T-helper 1 cell treated with Interleukin-12 subunit alpha and Interleukin-12 subunit beta and Interleukin-4 antibody, amounts not matched to agents 30 μg/mL and 1 μg/mL, for 36 hours (primary cell): ENCODE results near the gene DNAJC1.
A peak's percentile ranks its signal among the peaks of the same experiment; 100 is the strongest.

Experiments
- H3K27ac Mint-ChIP-seq: one replicate; pipeline ENCODE4 v1.8.0; 2021; ENCODE audit warnings: mild to moderate bottlenecking, mixed read lengths
- H3K27me3 Mint-ChIP-seq: one replicate; pipeline ENCODE4 v1.8.0; 2021; ENCODE audit warnings: low read depth, mixed read lengths
- H3K36me3 Mint-ChIP-seq: one replicate; pipeline ENCODE4 v1.8.0; 2021; ENCODE audit warnings: low read depth, mixed read lengths
- H3K4me1 Mint-ChIP-seq: one replicate; pipeline ENCODE4 v1.8.0; 2021; ENCODE audit warnings: low read depth, mixed read lengths
- H3K4me3 Mint-ChIP-seq: one replicate; pipeline ENCODE4 v1.8.0; 2021; ENCODE audit warnings: mild to moderate bottlenecking, moderate library complexity, mixed read lengths
- H3K9me3 Mint-ChIP-seq: one replicate; pipeline ENCODE4 v1.8.0; 2021; ENCODE audit warnings: mixed read lengths

Gene DNAJC1

DNA sequence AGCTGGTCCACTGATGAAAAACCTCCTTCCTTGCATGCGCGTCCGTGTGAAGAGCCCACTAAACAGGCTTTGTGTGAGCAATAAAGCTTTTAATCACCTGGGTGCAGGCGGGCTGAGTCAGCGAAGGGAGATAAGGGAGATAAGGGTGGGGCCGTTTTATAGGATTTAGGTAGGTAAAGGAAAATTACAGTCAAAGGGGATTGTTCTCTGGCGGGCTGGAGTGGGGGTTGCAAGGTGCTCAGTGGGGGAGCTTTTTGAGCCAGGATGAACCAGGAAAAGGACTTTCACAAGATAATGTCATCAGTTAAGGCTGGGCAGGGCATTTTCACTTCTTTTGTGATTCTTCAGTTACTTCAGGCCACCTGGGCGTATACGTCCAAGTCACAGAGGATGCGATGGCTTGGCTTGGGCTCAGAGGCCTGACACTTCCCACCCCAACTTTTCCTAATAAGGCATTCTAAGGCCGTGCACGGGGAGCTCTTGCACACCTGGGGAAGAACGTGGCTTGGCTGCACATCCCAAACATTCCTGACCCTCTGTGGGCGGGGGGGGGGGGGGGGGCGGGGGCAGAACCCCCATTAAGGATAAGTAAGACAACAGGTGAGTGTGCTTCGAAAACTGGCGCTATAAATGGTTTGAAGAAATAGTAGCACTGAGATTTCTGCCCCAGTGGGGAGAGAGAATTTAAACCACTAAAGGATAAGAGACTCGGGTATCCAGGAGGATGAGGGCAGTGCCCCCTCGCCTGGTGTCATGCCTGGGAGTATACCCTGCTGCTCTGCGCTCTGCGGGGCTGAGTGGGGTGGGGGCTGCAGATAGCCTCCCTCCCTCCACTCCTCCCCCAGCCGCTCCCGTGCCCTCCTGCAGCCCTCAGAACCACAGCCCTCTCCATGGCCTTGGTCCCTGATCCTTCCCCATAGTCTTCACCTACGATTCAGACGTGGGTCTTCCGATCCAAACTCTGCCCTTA is 251.9 kb downstream of the DNAJC1 start:
- H3K27me3 Mint-ChIP-seq: no peaks in the 10 kb centered on the region
- no peaks in the 10 kb centered on the region for H3K36me3 Mint-ChIP-seq
- H3K4me3 Mint-ChIP-seq: no peak overlapping the region
- H3K27ac Mint-ChIP-seq: no peak overlapping the region
- H3K9me3 Mint-ChIP-seq: no peaks in the 10 kb centered on the region
- peaks cover 6% of the 10 kb centered on the region for H3K4me1 Mint-ChIP-seq

DNA sequence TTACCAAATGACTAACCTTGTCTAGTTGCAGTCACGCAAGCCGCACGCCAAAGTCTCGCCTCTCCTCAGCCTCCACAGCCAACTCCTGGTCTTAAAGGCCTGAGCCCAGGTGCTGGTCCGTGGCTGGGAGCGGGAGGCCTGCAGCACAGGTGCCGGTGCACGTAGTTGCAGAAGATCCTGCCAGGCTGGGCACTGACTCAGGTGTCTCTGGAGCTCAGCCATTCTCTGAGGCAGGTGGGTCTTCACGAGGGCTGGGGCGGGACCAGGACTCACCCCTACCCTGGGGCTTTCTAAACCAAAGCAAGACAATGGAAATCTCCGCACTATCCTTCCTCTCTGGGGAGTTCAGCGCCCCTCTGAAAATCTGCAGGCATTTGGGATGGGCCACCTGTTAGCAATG is 253.1 kb downstream of the DNAJC1 start:
- Mint-ChIP-seq H3K27me3 (no peaks in the 10 kb centered on the region), H3K4me3 (no peak overlapping the region), H3K4me1 (peaks cover 12% of the 10 kb centered on the region), H3K9me3 (no peaks in the 10 kb centered on the region), H3K36me3 (peaks cover 4% of the 10 kb centered on the region), H3K27ac (no peak overlapping the region)

DNA sequence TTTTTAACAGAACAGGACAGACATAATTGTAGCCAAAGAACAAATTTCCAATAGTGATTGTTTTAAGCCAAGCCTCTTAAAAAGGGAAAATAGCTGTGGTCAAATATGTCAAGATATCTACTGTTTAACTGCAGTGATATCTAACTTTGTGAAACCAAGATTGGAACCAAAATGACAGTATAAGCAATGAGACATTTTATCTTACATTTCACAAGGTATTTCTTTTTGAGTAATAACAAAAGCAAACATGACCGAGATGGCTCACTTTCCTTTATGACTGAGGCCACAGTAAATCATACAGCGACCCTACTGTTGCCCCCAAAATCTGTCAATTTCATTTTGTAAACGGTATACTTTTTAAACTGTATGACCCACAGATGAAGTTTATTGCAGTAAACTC is 253.7 kb downstream of the DNAJC1 start:
- Mint-ChIP-seq H3K4me1 (peaks cover 14% of the 10 kb centered on the region), H3K4me3 (no peak overlapping the region), H3K36me3 (peaks cover 4% of the 10 kb centered on the region)

DNA sequence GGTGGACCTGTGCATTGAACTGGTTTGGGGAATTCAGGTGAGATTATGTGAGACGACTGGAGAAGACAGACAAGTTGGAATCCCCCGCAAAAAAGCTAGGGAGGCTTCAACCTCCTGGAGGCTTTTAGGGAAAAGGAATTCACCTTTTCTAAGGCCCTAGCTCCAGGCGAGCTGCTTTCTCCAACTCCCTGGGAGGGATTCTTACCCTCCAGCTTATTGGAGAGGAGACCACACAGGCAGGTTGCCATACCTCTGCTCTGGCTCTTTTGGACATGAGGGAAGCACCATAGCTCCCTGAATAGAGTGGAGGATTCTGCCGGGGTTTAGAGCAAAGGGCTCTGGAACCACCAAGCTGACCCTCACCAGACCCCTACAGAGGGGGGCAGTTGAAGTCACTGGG is 255.7 kb downstream of the DNAJC1 start:
- Mint-ChIP-seq H3K27ac (no peak overlapping the region), H3K9me3 (no peaks in the 10 kb centered on the region), H3K4me3 (no peak overlapping the region), H3K36me3 (peaks cover 5% of the 10 kb centered on the region), H3K27me3 (no peaks in the 10 kb centered on the region), H3K4me1 (peaks cover 14% of the 10 kb centered on the region)

More for the DNA sequence above, 253.7 kb downstream of the DNAJC1 start:
- Mint-ChIP-seq H3K27ac (no peak overlapping the region), H3K27me3 (no peaks in the 10 kb centered on the region), H3K9me3 (no peaks in the 10 kb centered on the region)

DNA sequence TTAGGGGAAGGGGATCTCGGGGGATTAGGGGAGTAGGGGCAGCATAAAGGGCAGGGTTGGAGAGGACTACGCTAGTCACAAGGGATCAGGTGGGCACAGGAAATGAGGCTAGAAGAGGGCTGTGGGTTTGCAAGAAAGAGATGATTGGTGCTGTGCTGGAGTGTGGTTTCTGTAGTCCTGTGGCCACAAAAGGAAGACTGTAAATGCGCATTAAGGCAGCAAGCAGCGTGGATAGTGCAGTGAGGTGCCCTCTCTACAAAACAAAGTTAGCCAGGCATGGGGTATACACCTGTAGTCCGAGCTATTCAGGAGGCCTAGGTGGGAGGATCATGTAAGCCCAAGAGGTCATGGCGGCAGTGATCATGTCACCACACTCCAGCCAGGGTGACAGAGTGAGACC is 257.4 kb downstream of the DNAJC1 start:
- Mint-ChIP-seq H3K36me3 (peaks cover 9% of the 10 kb centered on the region), H3K27me3 (no peaks in the 10 kb centered on the region), H3K4me3 (peak overlapping the region; percentile 26), H3K9me3 (no peaks in the 10 kb centered on the region), H3K4me1 (peaks cover 15% of the 10 kb centered on the region), H3K27ac (peak overlapping the region; percentile 57)

DNA sequence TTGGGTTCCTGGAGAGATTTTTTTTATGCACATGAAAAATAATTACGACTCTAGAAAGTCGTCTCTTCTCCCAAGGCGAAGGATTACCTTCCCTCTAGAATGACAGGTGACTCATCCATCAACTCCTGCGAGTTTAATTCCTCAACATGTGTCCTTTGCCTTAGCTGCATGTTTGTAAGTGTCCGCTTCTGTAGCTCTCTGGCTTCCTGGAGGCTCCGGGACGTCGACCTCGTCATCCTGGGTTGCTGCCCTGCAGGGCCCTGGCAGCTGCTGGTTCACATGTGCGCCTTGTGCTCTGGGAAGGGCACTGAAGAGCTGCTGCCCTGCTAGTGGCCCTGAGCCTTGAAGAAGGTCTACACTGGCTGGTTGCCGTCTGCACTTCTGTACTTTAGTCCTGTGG is 259.3 kb downstream of the DNAJC1 start:
- peaks cover 26% of the 10 kb centered on the region for H3K4me1 Mint-ChIP-seq
- peaks cover 18% of the 10 kb centered on the region for H3K36me3 Mint-ChIP-seq
- no peaks in the 10 kb centered on the region for H3K9me3 Mint-ChIP-seq
- H3K4me3 Mint-ChIP-seq: no peak overlapping the region
- no peaks in the 10 kb centered on the region for H3K27me3 Mint-ChIP-seq
- H3K27ac Mint-ChIP-seq: no peak overlapping the region

DNA sequence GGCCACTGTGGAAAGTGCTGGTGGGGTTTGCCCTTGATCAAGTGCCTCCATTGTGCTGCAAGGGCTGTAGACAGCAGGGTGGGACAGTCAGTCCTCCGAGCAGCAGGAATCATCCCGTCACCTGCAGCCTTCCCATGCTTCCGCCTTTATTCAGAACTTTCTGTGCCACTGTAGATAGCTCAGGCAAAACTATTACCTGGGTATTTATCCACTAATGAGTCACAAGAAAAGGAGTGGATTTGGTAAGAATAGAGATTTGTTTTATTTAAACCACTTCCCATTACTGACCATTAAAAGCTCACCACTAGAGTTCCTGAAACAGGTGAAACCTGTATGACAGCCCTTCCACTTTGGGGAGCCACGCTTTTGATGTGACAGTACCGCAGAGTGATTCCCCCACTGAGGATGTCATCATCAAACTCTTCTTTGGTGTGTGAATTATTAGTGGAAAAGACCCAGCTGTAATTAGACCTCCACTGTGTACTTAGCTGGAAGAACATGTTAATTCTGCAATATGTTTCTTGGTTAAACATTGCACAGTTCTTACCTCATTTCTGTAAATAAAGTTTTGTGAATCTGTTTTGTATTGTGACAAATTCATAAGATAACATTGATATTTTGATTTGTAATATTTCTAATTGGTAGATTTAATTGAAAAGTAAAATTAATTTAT is 260.7 kb downstream of the DNAJC1 start:
- Mint-ChIP-seq H3K9me3 (no peaks in the 10 kb centered on the region), H3K27me3 (no peaks in the 10 kb centered on the region), H3K27ac (peak overlapping the region; percentile 7), H3K36me3 (peaks cover 26% of the 10 kb centered on the region), H3K4me1 (peaks cover 34% of the 10 kb centered on the region), H3K4me3 (no peak overlapping the region)

DNA sequence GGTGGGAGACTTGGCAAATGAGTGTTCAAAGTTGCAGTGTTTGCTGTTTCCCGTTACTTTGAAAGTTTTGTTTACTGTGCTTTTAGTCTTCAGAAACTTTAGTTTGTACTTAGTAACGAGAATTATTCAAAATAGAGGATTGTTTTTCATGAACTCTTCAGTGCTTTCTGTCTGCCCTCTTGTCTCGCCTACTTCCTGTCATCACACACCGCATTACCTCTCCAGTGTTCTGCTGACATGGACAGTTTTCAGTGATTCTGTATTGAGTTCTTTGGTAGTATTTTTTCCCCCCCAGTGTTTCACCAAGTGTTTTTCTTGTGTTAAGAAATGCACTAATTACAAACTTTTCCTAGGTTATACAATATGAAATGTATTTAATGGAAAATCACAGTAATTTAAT is 262.5 kb downstream of the DNAJC1 start:
- Mint-ChIP-seq H3K4me1 (peaks cover 37% of the 10 kb centered on the region), H3K27ac (peak overlapping the region; percentile 62), H3K27me3 (no peaks in the 10 kb centered on the region), H3K4me3 (no peak overlapping the region), H3K9me3 (no peaks in the 10 kb centered on the region), H3K36me3 (peaks cover 31% of the 10 kb centered on the region)

DNA sequence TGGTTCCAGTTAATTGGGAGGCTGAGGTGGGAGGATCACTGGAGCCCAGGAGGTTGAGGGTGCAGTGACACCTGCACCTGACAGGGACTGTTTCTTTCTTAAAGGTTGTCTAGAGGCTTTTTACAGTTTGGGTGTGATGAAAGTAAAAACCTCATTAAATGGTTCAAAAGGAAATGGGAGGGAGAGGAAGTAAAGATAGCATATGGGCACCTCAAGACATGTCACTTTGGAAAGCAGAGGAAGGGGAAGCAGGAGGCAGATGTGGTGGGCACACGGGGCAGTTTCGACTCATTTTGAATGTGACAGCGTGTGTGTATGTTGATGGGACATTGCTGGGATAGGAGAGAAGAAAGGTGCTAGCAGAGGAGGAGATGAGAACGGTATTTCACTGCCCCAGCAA is 266.4 kb downstream of the DNAJC1 start:
- Mint-ChIP-seq H3K36me3 (peaks cover 42% of the 10 kb centered on the region), H3K27me3 (no peaks in the 10 kb centered on the region), H3K9me3 (no peaks in the 10 kb centered on the region), H3K4me3 (no peak overlapping the region), H3K4me1 (peaks cover 39% of the 10 kb centered on the region), H3K27ac (peak overlapping the region; percentile 16)

DNA sequence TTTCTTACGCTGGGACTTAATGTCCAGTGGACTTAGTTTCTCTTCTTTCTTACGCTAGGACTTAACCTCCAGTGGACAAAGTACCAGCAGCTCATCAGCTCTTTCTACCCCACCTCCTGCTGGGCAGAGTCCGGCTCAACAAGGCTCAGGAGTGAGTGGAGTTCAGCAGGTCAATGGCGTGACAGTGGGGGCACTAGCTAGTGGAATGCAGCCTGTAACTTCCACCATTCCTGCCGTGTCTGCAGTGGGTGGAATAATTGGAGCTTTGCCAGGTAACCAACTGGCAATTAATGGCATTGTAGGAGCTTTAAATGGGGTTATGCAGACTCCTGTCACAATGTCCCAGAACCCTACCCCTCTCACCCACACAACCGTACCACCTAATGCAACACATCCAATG is 269.8 kb downstream of the DNAJC1 start:
- Mint-ChIP-seq H3K27ac (no peak overlapping the region), H3K4me1 (peaks cover 22% of the 10 kb centered on the region), H3K9me3 (no peaks in the 10 kb centered on the region), H3K4me3 (no peak overlapping the region), H3K27me3 (no peaks in the 10 kb centered on the region), H3K36me3 (peaks cover 34% of the 10 kb centered on the region)

DNA sequence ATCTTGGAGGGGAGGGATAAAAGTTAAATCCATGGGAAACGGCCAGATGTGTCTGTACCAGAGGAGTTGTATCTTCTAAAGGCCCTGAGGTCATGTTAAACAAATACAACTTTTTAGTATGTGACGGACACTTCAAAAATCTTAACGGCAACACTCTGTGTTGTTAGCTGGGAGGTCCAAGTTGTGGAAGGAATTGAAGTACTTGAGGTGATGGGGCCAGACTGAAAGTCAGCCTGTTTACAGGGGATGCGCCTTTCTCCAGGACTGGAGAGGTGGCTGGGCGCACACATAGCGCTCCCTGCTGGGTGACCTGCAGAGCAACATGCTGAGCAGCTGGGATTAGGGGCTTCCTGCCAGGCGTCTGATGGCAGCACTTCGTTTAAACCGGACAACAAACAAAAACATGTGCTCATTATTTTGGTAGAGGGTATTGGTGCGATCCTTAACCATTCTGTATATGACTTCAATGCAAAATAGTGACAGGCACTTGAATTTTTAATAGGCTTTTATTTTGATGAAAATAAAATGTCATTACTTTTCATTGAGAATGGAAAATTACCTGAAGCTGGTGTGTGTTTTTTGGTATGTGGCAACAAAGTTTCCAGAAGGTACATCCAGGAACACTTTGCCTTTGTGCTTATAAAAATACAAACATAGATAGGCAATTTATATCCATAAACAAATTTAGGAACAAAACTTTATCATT is 271.3 kb downstream of the DNAJC1 start:
- H3K36me3 Mint-ChIP-seq: peaks cover 37% of the 10 kb centered on the region
- H3K9me3 Mint-ChIP-seq: no peaks in the 10 kb centered on the region
- H3K4me3 Mint-ChIP-seq: no peak overlapping the region
- H3K4me1 Mint-ChIP-seq: peaks cover 22% of the 10 kb centered on the region
- H3K27me3 Mint-ChIP-seq: no peaks in the 10 kb centered on the region
- no peak overlapping the region for H3K27ac Mint-ChIP-seq

DNA sequence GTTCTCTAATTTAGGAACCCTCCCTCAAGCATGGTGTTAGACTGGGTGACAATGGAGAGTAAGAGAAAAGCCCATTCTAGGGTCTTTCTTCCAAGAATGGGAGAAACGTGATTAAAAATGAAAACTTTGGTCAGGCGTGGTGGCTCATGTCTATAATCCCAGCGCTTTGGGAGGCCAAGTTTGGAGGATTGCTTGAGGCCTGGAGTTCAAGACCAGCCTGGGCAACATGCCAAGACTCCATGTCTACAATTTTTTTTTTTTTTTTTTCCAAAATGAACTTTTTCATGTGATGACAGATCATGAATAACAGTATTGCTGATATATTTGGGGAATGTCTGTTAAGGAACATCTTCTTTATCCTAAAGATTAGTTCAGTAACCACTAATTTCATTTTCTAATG is 274.9 kb downstream of the DNAJC1 start:
- peaks cover 22% of the 10 kb centered on the region for H3K36me3 Mint-ChIP-seq
- peaks cover 12% of the 10 kb centered on the region for H3K4me1 Mint-ChIP-seq
- H3K4me3 Mint-ChIP-seq: no peak overlapping the region
- no peaks in the 10 kb centered on the region for H3K9me3 Mint-ChIP-seq
- H3K27ac Mint-ChIP-seq: no peak overlapping the region
- H3K27me3 Mint-ChIP-seq: no peaks in the 10 kb centered on the region

DNA sequence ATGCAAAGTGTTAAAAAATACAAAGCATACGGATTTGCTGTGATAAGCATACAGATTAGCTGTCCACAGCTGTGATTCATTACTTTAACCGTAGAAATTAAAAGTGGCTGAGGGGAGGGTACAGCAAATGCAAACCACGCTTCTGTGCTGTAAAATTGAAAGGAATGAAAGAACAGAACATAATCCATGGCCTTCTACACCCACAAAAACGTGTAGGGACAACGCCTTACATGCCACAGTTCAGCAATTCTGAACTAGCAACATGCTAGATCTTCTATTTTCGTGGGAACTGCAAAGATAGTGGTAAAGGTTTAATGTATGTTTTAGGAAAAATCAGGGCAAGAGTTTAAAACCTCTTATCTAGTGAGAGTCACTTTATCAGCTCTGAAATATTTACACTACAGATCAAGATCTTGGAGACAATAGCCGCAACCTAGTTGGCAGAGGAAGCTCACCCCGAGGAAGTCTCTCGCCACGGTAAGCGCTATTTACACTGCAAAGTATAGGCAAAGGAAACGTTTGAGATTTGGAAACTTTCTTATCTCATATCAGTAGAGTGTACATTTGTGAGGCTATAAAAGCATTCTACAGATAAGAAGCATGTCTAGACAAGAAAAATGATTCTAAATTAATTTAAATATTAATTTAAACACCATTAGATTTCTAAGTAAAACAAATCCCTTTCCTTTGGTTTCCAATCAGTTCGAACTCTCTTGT is 275.9 kb downstream of the DNAJC1 start:
- no peak overlapping the region for H3K4me3 Mint-ChIP-seq
- H3K9me3 Mint-ChIP-seq: no peaks in the 10 kb centered on the region
- H3K36me3 Mint-ChIP-seq: peaks cover 21% of the 10 kb centered on the region
- no peak overlapping the region for H3K27ac Mint-ChIP-seq
- H3K27me3 Mint-ChIP-seq: no peaks in the 10 kb centered on the region
- peaks cover 12% of the 10 kb centered on the region for H3K4me1 Mint-ChIP-seq

DNA sequence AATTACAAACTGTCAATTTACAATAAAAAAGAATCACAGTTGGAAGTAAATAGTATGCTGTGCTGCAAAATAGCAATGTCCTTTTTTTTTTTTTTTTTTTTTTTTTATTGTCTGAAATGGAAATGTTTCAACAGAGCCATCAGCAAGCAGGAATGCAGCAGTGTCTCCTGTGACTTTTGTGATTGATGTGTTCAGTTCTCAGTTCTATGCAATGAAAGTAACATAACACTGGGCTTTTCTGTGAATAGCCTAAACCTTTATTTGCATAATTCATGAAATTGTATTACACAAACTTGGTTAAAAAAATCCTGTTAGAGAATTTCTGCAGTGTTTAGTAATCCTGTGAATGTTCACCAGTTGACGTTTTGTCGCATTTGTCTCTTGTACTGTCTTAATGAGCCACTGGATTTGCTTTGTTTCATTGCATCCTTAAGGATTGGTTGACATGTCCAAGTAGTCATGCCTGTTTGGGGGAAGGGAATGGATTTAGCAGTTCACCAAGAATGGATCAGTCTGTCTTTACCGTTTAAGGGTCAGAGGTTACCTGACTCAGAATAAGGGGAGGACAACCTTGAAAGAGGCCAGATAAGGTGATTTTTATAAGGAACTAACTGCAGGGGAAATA is 276.8 kb downstream of the DNAJC1 start:
- Mint-ChIP-seq H3K4me1 (peaks cover 12% of the 10 kb centered on the region), H3K4me3 (no peak overlapping the region), H3K9me3 (no peaks in the 10 kb centered on the region), H3K27me3 (no peaks in the 10 kb centered on the region), H3K27ac (no peak overlapping the region), H3K36me3 (peaks cover 17% of the 10 kb centered on the region)
